ENCODE results near the gene LRRC8D. TPM values are rescaled to one million over a fixed set of nuclear protein-coding genes. Genes with fewer than 3 reads are reported as not detected.

Gene LRRC8D
- total and polyA plus RNA-seq, 2 experiments from 2014 or later: 23.6 to 48.8 TPM

- ATAC-seq (peak; percentile 16; the same call in 1 of the 3 replicates), DNase-seq (ENCODE audit: low spot score) (no peak)
- Histone ChIP-seq H3F3A (replicated peaks; ENCODE audit: low read depth) (no peaks in the 10 kb centered on the region), H3K9me2 (ENCODE audit: insufficient read depth) (no peaks in the 10 kb centered on the region), H4K20me1 (replicated peaks; ENCODE audit: insufficient read depth) (no peaks in the 10 kb centered on the region), H3K36me3 (ENCODE audit: insufficient read depth) (no peaks in the 10 kb centered on the region), H3K4me1 (ENCODE audit: insufficient read depth) (peaks cover 31% of the 10 kb centered on the region), H3K4me2 (no peak overlapping the region), H3K4me3 (no peak overlapping the region), H3K79me2 (replicated peaks; ENCODE audit: insufficient read depth) (no peaks in the 10 kb centered on the region), H3K27me3 (ENCODE audit: insufficient read depth) (no peaks in the 10 kb centered on the region), H3K27ac (ENCODE audit: low read depth) (peak overlapping the region; percentile 47), H2AFZ (no peak overlapping the region; the same call in 1 of the 2 replicates)
- Mint-ChIP-seq H3K27ac (0 out of 2 replicates have a peak overlapping the region, but pooled peaks have one; percentile 7), H3K4me1 (peaks cover 34% of the 10 kb centered on the region), H3K36me3 (ENCODE audit: low read depth) (no peaks in the 10 kb centered on the region), H3K27me3 (ENCODE audit: insufficient read depth, low read depth, poor library complexity) (peaks cover 6% of the 10 kb centered on the region), H3K4me3 (no peak overlapping the region), H3K9me3 (no peaks in the 10 kb centered on the region)
- TF ChIP-seq EZH2phosphoT487 (IDR thresholded peaks at IDR 0.05; ENCODE audit: unreplicated experiment): no peak
- no peak for TF ChIP-seq ZNF114 (CRISPR knock-in tag; IDR thresholded peaks at IDR 0.05)
- TF ChIP-seq NANOG (IDR thresholded peaks at IDR 0.05; ENCODE audit: borderline replicate concordance): no peak
- no peak for TF ChIP-seq ZNF331 (CRISPR knock-in tag; IDR thresholded peaks at IDR 0.05; ENCODE audit: low read depth)
- TF ChIP-seq CREB1 (CRISPR knock-in tag; IDR thresholded peaks at IDR 0.05; ENCODE audit: low read depth): no peak
- TF ChIP-seq REST (IDR thresholded peaks at IDR 0.05; ENCODE audit: unreplicated experiment): no peak
- TF ChIP-seq EZH2 (IDR thresholded peaks at IDR 0.05; ENCODE audit: low read depth, unreplicated experiment): no peak
- TF ChIP-seq ETS1 (IDR thresholded peaks at IDR 0.05): no peak
- TF ChIP-seq CTCF (conservative IDR thresholded peaks at IDR 0.05; ENCODE audit: low read depth in 2 of 2): no peak
- TF ChIP-seq ZNF462 (CRISPR knock-in tag; IDR thresholded peaks at IDR 0.05): no peak
- no peak for TF ChIP-seq POLR2AphosphoS5 (IDR thresholded peaks at IDR 0.05; ENCODE audit: low read depth)
- no peak for TF ChIP-seq STAT1 (IDR thresholded peaks at IDR 0.05; ENCODE audit: unreplicated experiment)
- TF ChIP-seq JUNB (IDR thresholded peaks at IDR 0.05; ENCODE audit: unreplicated experiment): no peak
Measured at GRCh38 chr1:89949991-89950624, 129.3 kb downstream of the LRRC8D start.
